CD4-positive, alpha-beta T cell treated with Interleukin-2 at 100 ng/mL for 4 hours (primary cell): ENCODE data around the gene TLCD3B.
A peak's percentile ranks its signal among the peaks of the same experiment; 100 is the strongest.

ENCODE experiments used
- DNase-seq: peaks from one replicate; pipeline ENCODE4 v3.0.0-alpha.2; 2020; ENCODE audit warnings: low spot score

The TLCD3B gene

DNA sequence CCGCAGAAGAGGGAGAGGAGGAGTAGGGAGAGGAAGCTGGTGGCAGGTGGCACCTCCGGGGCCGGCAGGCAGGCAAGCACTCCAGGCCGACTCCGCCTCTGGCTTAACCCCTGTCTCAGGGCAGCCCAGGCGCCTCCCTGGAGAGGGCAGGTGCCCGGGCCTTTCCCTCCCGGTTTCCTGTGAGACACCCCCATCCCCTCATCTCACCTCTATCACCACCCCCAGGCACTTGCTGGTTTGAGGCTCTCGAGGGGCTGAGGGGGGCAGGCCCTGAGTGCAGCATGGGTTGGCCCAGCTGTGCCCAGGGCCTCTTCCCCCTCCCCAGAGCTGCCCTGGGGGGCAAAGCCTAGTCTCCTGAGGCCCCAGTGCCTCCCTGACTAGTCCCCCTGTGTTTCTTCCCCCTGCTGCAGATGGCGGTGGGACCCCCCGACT, 26.2 kb downstream of the TLCD3B start:
- DNase-seq, result no peak

DNA sequence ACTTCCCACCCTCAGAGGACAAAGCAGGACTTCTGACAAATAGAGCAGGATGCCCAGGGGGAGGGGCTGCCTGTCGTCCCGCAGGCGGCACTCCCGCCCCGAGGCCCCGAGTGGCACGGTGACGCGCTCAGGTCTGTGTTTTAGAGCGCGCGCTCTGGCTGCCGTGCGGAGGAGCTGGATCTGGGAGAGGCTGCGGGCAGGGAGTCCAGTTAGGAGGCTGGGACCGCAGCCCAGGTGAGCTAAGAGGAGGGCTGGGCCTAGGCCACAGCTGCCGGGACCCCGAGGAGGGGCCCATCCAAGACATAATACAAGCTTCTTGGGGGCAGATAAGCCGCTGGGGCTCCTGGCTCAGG, 26.7 kb downstream of the TLCD3B start:
- DNase-seq, result no peak

- DNase-seq, result no peak
Observed at GRCh38 chr16:30003670-30004423, 27.2 kb downstream of the TLCD3B start.

GRCh38 chr16:30002614-30003346, 28.3 kb downstream of the TLCD3B start:
- DNase-seq, result no peak

GRCh38 chr16:30000735-30001631, 30.1 kb downstream of the TLCD3B start:
- no peak for DNase-seq

- no peak for DNase-seq
Observed at GRCh38 chr16:29999605-30000004, 31.5 kb downstream of the TLCD3B start.

DNA sequence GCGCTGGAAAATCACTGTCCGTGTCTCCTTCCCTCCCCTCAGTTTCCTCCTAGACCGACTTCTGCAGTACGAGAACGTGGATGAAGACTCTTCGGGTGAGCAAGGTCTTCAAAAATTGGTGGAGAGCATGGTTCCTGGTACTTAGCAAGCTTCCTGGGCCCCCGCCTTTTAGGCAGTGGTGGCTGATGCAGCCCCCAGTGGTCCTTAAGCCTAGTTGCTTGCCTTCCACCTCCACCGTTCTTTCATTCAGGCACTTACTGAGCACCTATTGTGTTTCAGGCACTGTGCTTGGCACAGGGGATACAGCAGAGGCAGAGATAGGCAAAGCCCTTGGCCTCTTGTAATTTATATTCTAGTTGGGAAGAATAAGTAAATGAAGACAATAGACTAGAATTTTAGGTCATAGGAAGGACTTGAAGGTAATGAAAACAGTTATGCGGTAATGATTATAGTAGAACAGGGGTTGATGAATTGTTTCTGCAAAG, 34.3 kb downstream of the TLCD3B start:
- DNase-seq, result no peak

DNA sequence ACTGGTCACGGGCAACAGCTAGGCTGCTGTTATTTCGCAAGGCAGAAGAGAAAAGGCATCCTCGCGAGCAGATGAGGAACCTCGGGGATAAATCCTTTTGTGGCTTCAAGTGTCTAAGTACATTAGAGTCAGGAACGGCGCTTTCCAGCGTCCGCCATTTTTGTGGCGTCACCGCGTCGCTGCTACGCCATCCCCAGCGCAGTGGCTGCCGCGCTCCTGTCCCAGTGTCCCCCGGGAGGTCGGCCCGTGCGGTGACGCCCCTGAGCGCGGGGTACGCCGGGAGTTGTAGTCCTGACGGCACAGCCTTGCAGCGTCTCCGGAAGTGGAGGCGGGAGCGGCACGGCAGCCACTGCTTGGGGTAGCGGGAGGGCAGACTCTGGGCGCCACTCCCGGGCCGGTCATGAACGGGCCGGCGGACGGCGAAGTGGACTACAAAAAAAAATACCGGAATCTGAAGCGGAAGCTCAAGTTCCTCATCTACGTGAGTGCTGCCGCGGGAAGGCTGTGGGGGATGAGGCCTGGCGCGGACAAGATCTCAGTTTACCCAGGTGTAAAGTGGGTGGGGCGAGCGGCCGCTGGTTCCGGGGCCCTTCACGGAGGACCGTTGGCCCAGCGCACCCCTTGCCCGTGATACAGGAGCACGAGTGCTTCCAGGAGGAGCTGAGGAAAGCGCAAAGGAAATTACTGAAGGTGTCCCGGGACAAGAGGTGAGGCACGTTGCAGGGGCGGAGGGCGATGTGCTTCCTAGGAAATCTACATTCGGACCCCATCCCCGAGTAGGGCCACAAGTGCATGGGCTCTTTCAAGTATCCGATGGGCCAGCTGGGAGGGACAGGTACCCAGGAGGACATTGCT, 34.9 kb downstream of the TLCD3B start, which contains the start of gene INO80E:
Gene INO80E (plus strand): TSS at position 331 of the 855 bp plus-strand sequence. CDS start 70 bp downstream, at position 401.
- peak; percentile 98 for DNase-seq

GRCh38 chr16:29995324-29995910, 35.7 kb downstream of the TLCD3B start, which contains the start of gene HIRIP3:
HIRIP3 (minus strand) TSS chr16:29995617; CDS start chr16:29995605, 12 bp downstream.
- peak; percentile 85 for DNase-seq

- peak; percentile 75 for DNase-seq
Observed at GRCh38 chr16:29994600-29995323, 36.3 kb downstream of the TLCD3B start.

GRCh38 chr16:29993903-29994599, 37.0 kb downstream of the TLCD3B start:
- DNase-seq, result no peak

DNA sequence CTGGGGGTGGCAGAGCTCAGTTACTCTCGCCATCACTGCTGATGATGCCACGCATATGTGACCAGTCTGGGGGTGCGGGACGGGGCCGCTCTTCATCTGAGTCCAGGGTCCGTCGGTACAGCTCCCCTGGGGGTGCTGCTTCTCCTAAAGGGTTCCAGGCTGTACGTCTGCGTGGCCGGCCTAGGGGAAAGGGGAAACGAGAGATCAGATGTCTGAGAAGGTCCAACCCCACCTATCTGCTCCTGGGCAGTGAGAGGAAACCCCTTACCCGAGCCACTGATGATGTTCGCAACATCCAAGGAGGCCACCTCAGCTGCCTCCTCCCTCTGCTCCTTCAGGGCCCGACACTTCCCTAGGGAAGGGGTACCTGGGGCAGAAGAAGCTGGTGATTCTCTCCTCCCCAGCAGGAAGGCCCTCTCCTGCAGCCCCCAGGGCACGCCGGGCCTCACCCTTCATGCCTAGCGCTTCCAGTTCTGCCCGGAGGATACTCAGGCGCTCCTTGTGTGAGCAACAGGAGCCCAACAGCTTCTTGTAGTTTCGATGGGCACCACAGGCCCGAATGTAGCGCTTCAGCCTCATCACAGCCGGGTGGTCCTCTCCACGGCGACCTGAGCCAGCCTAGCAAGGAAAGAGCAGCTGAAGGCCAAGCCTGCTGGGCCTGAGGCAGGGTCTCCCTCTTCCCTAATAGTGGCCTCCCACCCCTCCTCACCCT, 37.7 kb downstream of the TLCD3B start:
- no peak for DNase-seq

GRCh38 chr16:29992344-29992967, 38.6 kb downstream of the TLCD3B start:
- DNase-seq, result no peak

DNA sequence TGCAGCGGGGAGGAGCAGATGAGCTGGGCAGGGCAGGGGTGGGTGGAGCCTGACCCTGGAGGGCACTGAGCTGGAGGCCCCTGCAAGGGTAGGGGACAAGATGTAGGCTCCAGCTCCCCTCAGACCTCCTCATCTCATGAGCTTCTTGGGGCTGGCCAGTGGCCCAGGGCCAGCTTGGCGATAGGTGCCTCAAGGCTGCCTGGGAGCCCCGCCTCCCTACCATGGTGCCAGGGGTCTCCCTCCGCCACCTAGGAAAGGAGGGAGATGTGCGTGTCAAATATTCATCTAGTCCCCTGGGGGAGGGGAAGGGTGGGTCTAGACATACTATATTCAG, 39.5 kb downstream of the TLCD3B start:
- no peak for DNase-seq

DNA sequence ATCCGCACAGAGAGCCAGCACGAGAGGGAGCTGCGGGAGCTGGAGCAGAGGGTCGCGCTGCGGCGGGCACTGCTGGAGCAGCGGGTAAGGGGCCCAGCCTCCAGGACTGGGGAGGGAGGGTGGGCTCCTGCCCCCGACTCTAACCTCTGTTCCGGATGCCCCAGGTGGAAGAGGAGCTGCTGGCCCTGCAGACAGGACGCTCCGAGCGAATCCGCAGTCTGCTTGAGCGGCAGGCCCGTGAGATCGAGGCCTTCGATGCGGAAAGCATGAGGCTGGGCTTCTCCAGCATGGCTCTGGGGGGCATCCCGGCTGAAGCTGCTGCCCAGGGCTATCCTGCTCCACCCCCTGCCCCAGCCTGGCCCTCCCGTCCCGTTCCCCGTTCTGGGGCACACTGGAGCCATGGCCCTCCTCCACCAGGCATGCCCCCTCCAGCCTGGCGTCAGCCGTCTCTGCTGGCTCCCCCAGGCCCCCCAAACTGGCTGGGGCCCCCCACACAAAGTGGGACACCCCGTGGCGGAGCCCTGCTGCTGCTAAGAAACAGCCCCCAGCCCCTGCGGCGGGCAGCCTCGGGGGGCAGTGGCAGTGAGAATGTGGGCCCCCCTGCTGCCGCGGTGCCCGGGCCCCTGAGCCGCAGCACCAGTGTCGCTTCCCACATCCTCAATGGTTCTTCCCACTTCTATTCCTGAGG, 40.0 kb downstream of the TLCD3B start:
- DNase-seq, result no peak

DNA sequence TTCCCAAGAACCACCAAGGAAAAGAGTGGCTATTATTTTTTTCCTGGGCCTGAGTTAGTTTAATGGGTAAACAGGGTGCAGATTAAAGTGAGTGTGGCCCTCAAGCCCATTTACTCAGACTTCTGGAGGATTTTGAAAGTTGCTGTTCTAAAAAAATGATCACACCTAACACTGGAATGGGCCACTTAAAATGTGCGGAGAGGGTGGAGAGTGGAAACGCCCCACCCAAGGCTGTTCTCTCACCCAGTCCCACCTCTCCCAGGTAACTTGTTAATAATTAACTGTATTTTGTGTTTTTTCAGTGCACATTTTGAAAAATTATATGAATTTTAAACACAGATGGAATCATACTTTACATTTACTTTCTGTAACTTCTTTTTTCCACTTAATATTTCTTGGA, 41.0 kb downstream of the TLCD3B start:
- DNase-seq, result no peak

GRCh38 chr16:29989111-29989858, 41.8 kb downstream of the TLCD3B start:
- no peak for DNase-seq
